Activated CD4-positive, alpha-beta T cell treated with anti-CD3 and anti-CD28 coated beads for 36 hours (primary cell): Measurements from ENCODE around the gene MEGF11. TPM values are rescaled to one million over a fixed set of nuclear protein-coding genes. Genes with fewer than 3 reads are reported as not detected.

Source experiments
- ATAC-seq: fragments of 200-7000 bp; cut with Tn5 transposase; one replicate; pipeline ENCODE4 v1.10.0; 2021; ENCODE audit warnings: mild to moderate bottlenecking, moderate library complexity
- CTCF ChIA-PET: fragments of 350-600 bp; sonication (Branson Sonifier 250); formaldehyde crosslinking; loops from one replicate; lab custom pipeline; 2021; ENCODE audit warnings: antibody characterized with exemption; lab: Charles Lee
- POLR2A ChIA-PET: fragments of 350-600 bp; sonication (Branson Sonifier 250); formaldehyde crosslinking; loops from one replicate; lab custom pipeline; 2021; ENCODE audit warnings: antibody characterized with exemption, inconsistent platforms; lab: Charles Lee
- DNase-seq: peaks from one replicate; pipeline ENCODE4 v3.0.0-alpha.2; 2020
- H3K27ac Mint-ChIP-seq: one replicate; pipeline ENCODE4 v1.8.0; 2021; ENCODE audit warnings: mixed read lengths
- H3K27me3 Mint-ChIP-seq: one replicate; pipeline ENCODE4 v1.8.0; 2021; ENCODE audit warnings: mixed read lengths
- H3K36me3 Mint-ChIP-seq: one replicate; pipeline ENCODE4 v1.8.0; 2021; ENCODE audit warnings: low read depth, mixed read lengths
- H3K4me1 Mint-ChIP-seq: one replicate; pipeline ENCODE4 v1.8.0; 2021; ENCODE audit warnings: mixed read lengths
- H3K4me3 Mint-ChIP-seq: one replicate; pipeline ENCODE4 v1.8.0; 2021; ENCODE audit warnings: mild to moderate bottlenecking, moderate library complexity, mixed read lengths
- H3K9me3 Mint-ChIP-seq: one replicate; pipeline ENCODE4 v1.8.0; 2021; ENCODE audit warnings: low read depth, mixed read lengths
- intact Hi-C, 2 experiments: fragments of 100-400 bp; cut with DNase I in 1 of 2; cut with micrococcal nuclease in 1 of 2; formaldehyde crosslinking; loops; one replicate each; pipeline versions ENCODE4 v1.14.2 to v1.15.1; 2022 to 2024; cut with DNase I, micrococcal nuclease
- total RNA-seq, 2 experiments: library from RNA; stranded (reverse); gene quantifications; one replicate each; pipeline ENCODE4 v1.2.3, GENCODE V29; 2021

MEGF11 gene
- total RNA-seq, 2 experiments from 2014 or later: not detected

DNA sequence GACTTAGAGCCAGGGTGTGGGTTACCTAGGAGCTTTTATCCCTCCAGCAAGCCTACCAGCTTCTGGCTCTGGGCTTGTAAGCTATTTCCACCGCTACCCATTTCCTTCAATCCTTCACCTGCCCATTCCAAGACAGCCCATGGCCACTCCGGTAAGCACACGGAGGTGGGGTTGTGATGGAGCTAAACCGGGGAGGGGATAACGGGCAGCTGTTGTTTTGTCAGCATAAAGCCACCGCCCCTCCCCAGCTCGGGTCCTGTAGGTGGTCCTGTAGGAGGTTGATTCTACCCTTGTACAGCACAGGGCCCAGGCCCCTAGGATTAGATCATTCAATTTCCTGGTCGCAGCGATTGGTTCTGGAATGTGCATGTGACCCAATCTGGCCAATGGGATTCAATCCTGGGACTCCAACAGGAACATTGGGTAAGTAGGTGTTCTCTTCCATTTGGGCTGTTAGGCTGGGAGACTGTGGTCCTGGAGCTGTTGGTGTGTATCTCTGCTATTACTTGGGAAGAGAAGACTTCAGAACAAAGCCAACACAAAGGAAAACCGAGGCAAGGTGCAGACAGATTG, 233.6 kb downstream of the MEGF11 start:
- no peaks in the 10 kb centered on the region for H3K36me3 Mint-ChIP-seq
- no peaks in the 10 kb centered on the region for H3K4me1 Mint-ChIP-seq
- H3K27me3 Mint-ChIP-seq: peaks cover 6% of the 10 kb centered on the region
- no peak overlapping the region for H3K4me3 Mint-ChIP-seq
- POLR2A ChIA-PET: no interaction called here
- intact Hi-C loops: no loop called here
- ATAC-seq (no peak), DNase-seq (no peak)
- no peaks in the 10 kb centered on the region for H3K9me3 Mint-ChIP-seq
- H3K27ac Mint-ChIP-seq: no peak overlapping the region
- CTCF ChIA-PET: no interaction called here

DNA sequence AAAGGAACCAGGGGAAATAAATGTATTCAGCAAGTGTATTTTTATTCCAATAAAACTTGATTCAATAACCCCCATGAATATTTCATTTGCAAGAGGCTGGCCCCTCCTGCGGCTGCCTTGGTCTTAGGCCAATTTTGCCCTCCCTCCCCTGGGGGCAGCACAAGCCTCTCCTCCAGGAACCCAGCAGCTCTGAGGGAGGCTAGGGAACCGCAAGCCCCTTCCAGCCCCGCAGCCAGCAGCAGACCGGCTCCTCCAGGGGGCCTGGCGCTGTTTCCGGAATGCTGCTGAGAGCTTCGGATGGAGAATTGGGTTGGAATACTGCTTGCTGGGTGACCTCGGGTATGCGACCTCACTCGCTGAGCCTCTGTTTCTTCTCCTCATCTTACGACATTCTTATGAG, 234.2 kb downstream of the MEGF11 start:
- no peak overlapping the region for H3K4me3 Mint-ChIP-seq
- H3K4me1 Mint-ChIP-seq: no peaks in the 10 kb centered on the region
- POLR2A ChIA-PET: no interaction called here
- intact Hi-C loops: no loop called here
- ATAC-seq: no peak
- no peak overlapping the region for H3K27ac Mint-ChIP-seq
- H3K36me3 Mint-ChIP-seq: no peaks in the 10 kb centered on the region
- CTCF ChIA-PET: no interaction called here
- H3K27me3 Mint-ChIP-seq: peaks cover 6% of the 10 kb centered on the region
- no peaks in the 10 kb centered on the region for H3K9me3 Mint-ChIP-seq
- DNase-seq: no peak

DNA sequence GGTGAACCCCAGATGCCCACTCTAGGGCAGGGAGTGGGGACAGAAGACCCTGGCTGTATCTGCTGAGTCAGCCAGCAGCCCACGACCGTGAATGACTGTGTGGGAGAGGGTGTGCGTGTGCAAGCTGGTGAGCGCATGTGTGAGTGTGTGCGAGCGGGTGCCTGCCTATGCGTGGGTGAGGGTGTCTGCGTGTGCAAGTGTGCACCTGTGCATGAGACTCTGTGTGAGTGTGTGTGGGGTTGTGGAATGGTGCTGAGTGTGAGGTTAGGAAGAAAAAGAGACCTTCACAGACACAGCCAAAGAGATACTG, 235.1 kb downstream of the MEGF11 start:
- ChIA-PET CTCF (no interaction called here), POLR2A (no interaction called here)
- no peak overlapping the region for H3K27ac Mint-ChIP-seq
- H3K27me3 Mint-ChIP-seq: peaks cover 6% of the 10 kb centered on the region
- no peaks in the 10 kb centered on the region for H3K4me1 Mint-ChIP-seq
- H3K4me3 Mint-ChIP-seq: no peak overlapping the region
- no peak for ATAC-seq
- DNase-seq: no peak
- H3K9me3 Mint-ChIP-seq: no peaks in the 10 kb centered on the region
- H3K36me3 Mint-ChIP-seq: no peaks in the 10 kb centered on the region
- intact Hi-C loops: no loop called here

DNA sequence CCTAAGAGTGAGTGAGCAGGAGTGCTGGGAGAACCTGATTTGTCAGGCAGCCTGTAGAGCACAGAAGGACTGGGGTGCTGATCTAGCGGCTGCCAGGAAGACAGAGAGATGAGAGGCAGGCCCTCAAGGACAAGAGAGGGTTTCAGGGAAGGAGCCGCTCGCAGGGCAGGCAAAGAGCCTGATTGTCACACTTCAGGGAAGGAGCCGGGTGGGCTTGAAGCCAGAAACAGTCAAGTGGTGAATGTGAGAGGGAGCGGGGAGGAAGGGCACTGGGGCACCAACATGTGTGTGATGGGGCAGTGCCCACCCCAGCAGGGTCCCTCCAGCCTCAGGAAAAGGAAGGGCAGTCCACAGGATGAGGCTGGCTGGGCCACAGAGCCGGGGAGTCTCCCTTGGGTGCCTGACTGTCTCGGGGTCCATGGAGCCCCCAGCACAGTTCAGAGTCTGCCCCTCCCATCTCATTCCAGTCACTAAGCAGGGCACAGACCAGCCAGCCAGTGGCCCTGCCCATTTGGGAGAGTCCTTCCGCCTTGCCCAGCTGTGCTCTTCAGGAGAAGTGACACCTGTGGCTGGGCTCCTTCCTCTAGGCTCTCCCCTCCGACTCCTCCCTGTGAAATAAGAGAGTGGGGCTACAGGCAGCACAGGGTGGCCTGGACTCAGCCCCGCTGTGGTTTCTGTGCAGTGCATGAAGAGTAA, 235.6 kb downstream of the MEGF11 start:
- no peak for DNase-seq
- Mint-ChIP-seq H3K9me3 (no peaks in the 10 kb centered on the region), H3K36me3 (no peaks in the 10 kb centered on the region), H3K27me3 (peaks cover 6% of the 10 kb centered on the region), H3K4me1 (no peaks in the 10 kb centered on the region), H3K4me3 (no peak overlapping the region), H3K27ac (no peak overlapping the region)
- ATAC-seq: no peak
- ChIA-PET CTCF (no interaction called here), POLR2A (no interaction called here)
- intact Hi-C loops: no loop called here

DNA sequence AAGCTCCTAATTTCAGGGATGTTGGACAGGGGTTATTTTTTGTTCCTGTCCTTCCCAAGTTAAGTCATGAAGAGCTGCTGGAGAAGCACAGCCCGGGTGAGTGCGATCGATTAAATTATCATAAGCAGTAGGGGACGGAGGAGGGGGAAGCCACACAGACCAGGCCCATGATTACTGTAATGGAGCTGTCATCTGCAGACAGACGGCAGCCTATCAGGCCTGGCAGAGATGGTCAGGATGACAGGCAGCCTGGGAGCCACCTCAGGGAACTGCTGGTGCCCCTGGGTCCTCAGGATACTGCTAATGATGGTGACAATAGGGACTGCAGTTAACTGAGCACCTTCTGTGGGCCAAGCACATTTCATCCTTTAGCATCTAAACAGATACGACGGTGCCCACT, 236.6 kb downstream of the MEGF11 start:
- no peak for DNase-seq
- POLR2A ChIA-PET: no interaction called here
- ATAC-seq: no peak
- CTCF ChIA-PET: no interaction called here
- H3K27me3 Mint-ChIP-seq: peaks cover 6% of the 10 kb centered on the region
- no peaks in the 10 kb centered on the region for H3K36me3 Mint-ChIP-seq
- no peaks in the 10 kb centered on the region for H3K4me1 Mint-ChIP-seq
- no peak overlapping the region for H3K27ac Mint-ChIP-seq
- H3K9me3 Mint-ChIP-seq: no peaks in the 10 kb centered on the region
- intact Hi-C loops: no loop called here
- no peak overlapping the region for H3K4me3 Mint-ChIP-seq

DNA sequence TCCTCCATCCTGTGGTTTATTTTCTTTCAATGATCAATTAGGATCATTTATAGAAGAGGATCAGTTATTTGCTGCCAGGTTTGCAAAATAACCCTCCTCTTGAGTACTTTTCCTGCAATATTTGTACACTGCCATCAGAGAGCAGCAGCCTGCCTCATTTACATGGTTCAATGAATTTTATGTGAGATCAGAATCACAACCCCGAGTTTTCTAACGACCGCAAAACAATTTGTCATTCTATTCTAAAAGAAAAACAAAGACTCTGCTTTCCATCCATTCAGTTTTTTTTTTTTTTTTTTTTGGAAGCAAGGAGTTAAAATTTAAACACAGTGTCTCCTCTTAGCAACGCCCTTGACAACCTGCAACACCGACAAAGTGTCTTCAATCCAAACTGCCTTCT, 237.4 kb downstream of the MEGF11 start:
- no peak for ATAC-seq
- POLR2A ChIA-PET: no interaction called here

DNA sequence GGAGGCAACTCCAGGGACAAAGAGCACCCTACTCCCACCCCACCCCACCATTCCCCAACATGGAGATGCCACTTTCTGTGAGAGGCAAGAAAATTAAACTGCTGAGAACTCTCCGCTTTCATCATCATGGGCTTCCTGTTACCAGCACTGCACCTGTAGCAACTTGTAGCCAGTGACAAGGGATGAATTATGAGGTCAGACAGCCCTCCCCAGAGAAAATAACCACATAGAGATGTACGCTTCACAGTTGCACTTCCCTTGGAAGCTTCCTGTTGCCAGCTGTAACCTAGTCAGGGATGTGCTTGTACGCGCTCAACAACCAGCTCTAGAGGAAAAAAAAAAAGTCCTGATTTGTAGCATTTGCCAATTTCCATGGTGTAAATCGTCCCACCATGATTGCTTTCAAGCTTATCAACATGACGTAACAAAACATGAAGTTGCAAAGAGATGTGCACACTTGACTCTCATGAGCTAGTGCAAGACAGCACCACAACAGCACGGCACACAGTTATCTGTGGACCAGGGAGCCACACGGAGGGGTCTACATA, 238.8 kb downstream of the MEGF11 start:
- POLR2A ChIA-PET: no interaction called here
- ATAC-seq: no peak
- no peak overlapping the region for H3K4me3 Mint-ChIP-seq
- no peak for DNase-seq
- H3K27ac Mint-ChIP-seq: no peak overlapping the region
- no peaks in the 10 kb centered on the region for H3K36me3 Mint-ChIP-seq
- no peaks in the 10 kb centered on the region for H3K4me1 Mint-ChIP-seq
- no peaks in the 10 kb centered on the region for H3K9me3 Mint-ChIP-seq
- intact Hi-C loops: no loop called here
- CTCF ChIA-PET: no interaction called here
- H3K27me3 Mint-ChIP-seq: peaks cover 6% of the 10 kb centered on the region

More for the DNA sequence above, 237.4 kb downstream of the MEGF11 start:
- Mint-ChIP-seq H3K4me3 (no peak overlapping the region), H3K27ac (no peak overlapping the region), H3K4me1 (no peaks in the 10 kb centered on the region), H3K27me3 (peaks cover 6% of the 10 kb centered on the region), H3K9me3 (no peaks in the 10 kb centered on the region), H3K36me3 (no peaks in the 10 kb centered on the region)
- CTCF ChIA-PET: interaction anchor here (0.6 kb wide), 1 partner anchor 1581 kb away, joined by 5 read pairs; no protein-coding TSS in a partner anchor
- intact Hi-C loops: no loop called here
- DNase-seq: no peak

DNA sequence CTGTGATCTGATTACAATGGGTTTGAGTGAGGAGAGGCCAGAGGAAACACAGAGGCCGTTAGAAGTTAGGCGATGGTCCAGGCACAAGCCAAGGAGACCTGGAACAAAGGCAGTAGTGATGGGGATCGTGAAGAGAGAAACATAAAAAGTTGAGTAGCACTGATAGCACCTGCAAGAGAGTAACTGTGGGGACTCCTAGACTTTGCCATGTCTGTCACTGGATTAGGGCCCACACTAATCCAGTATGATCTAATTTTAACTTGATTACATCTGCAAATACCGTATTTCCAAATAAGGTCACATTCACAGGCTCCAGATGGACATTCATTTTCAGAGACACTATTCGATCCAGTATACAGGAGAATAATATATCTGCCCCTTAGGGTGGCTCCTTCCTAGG, 239.5 kb downstream of the MEGF11 start:
- ChIA-PET POLR2A (no interaction called here), CTCF (no interaction called here)
- no peak overlapping the region for H3K4me3 Mint-ChIP-seq
- DNase-seq: no peak
- no peaks in the 10 kb centered on the region for H3K4me1 Mint-ChIP-seq
- peaks cover 6% of the 10 kb centered on the region for H3K27me3 Mint-ChIP-seq
- no peak overlapping the region for H3K27ac Mint-ChIP-seq
- H3K9me3 Mint-ChIP-seq: no peaks in the 10 kb centered on the region
- no peak for ATAC-seq
- intact Hi-C loops: no loop called here
- H3K36me3 Mint-ChIP-seq: no peaks in the 10 kb centered on the region

DNA sequence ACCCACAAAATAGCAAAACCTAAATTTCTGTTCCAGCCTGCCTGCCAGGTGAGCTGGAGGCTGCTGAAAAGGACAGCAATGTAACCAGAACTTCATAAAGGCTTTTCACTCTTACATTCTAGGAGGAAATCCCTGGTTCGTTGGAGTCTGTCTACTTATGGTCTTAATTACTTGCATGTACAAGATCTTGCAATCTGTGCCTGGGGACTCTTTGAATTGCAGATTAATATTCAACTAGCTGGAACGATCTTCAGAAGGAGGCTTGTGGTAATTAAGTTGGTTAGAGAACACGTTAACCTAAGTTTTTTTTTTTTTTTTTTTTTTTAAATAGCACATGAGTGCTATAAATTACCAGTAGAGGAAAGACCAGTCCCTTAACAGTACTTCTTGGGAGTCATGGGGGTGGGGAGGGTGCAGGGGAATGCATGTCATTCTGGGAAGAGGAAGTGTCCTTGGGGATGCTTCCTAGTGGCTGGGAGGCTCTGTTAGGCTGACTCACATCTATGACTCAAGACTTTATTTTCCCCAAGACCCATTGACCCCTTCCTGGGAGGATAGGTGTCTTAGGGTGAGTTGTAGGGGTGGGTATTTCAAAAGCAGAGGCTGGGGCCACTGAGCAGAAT, 244.5 kb downstream of the MEGF11 start:
- peaks cover 9% of the 10 kb centered on the region for H3K27me3 Mint-ChIP-seq
- ATAC-seq (no peak), DNase-seq (no peak)
- no peaks in the 10 kb centered on the region for H3K4me1 Mint-ChIP-seq
- no peak overlapping the region for H3K27ac Mint-ChIP-seq
- H3K9me3 Mint-ChIP-seq: no peaks in the 10 kb centered on the region
- intact Hi-C loops: loop anchor here in 1 of 2 experiments (5.0 kb wide), 1 partner anchor 183 kb away; no protein-coding TSS in a partner anchor
- CTCF ChIA-PET: interaction anchor here (0.7 kb wide), 1 partner anchor 511 kb away, joined by 3 read pairs; no protein-coding TSS in a partner anchor
- POLR2A ChIA-PET: no interaction called here
- H3K4me3 Mint-ChIP-seq: no peak overlapping the region
- H3K36me3 Mint-ChIP-seq: no peaks in the 10 kb centered on the region

DNA sequence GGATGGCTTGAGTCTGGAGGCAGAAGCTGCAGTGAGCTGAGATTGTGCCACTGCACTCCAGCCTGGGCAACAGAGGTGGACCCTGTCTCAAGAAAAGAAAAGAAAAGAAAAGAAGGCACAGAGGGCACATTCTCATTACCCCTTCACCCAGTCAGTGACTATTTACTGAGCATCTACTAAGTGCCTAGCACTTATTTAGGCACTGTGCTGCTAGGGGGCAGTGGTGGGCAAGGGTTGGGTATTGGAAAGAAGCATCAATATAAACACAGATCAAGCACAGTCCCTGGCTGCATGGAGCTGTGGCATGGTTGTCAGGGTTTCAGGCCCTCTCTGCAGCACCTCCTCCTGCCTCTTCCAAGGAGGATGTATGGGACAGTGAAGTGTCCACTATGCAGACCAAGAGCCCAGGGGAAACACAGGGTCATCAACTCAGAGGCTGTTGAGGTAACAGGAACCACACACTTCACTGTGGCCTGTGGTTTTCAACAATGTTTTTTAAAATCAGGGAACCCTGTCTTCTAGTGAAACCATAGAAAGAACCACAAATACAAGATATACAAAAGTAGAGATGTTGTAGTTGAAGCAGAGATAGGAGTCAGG, 245.8 kb downstream of the MEGF11 start:
- peaks cover 14% of the 10 kb centered on the region for H3K27me3 Mint-ChIP-seq
- no peaks in the 10 kb centered on the region for H3K9me3 Mint-ChIP-seq
- CTCF ChIA-PET: interaction anchor here (0.9 kb wide), 1 partner anchor 25 kb away, joined by 3 read pairs; no protein-coding TSS in a partner anchor
- peak; percentile 23 for ATAC-seq
- H3K36me3 Mint-ChIP-seq: no peaks in the 10 kb centered on the region
- no peak overlapping the region for H3K27ac Mint-ChIP-seq
- DNase-seq: peak; percentile 36
- intact Hi-C loops: loop anchor here in 1 of 2 experiments (5.0 kb wide), 1 partner anchor 185 kb away; no protein-coding TSS in a partner anchor
- no peak overlapping the region for H3K4me3 Mint-ChIP-seq
- POLR2A ChIA-PET: no interaction called here
- H3K4me1 Mint-ChIP-seq: no peaks in the 10 kb centered on the region

DNA sequence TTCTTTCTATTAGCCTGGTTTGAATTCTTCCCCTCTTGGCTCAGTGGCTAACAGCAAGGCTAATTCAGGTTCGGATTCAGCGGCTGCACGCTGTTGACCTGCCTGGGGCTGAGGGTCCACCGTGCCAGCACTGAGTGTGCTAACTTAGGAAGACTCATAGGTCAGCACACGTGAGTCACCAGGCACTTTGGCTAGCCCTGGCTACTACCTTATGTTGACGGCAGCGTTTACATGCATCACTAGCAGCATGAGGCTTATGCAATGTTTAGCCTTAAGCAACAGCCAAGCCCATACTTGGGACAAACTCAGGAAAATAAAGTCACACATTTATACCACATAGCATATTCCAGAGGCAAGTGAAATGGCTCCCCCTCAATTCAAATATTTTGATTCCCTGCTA, 246.6 kb downstream of the MEGF11 start:
- DNase-seq: no peak
- Mint-ChIP-seq H3K9me3 (no peaks in the 10 kb centered on the region), H3K4me1 (no peaks in the 10 kb centered on the region), H3K4me3 (no peak overlapping the region), H3K27me3 (peaks cover 14% of the 10 kb centered on the region), H3K36me3 (no peaks in the 10 kb centered on the region), H3K27ac (no peak overlapping the region)
- intact Hi-C loops: loop anchor here in 1 of 2 experiments (5.0 kb wide), 1 partner anchor 185 kb away; no protein-coding TSS in a partner anchor
- ChIA-PET POLR2A (no interaction called here), CTCF (interaction anchor here (0.9 kb wide), 1 partner anchor 24 kb away, joined by 3 read pairs; no protein-coding TSS in a partner anchor)
- no peak for ATAC-seq
